ENCODE measurements around the gene MLLT11.
"Not testable (repeated sequence)": the region's sequence is repeated elsewhere in the genome, so short reads cannot be mapped to it uniquely, and the experiment has no call there.

MLLT11 gene

GRCh38 chr1:151058692-151059091, 1.5 kb upstream of the MLLT11 start:
- DNase-seq = no peak

GRCh38 chr1:151059109-151060006, 839 bp upstream of the MLLT11 start, which contains the start of gene CDC42SE1:
Gene CDC42SE1, minus strand, starts transcription at chr1:151059622. Its CDS starts 3,892 bp downstream, at chr1:151055730.
- peak; percentile 85 for DNase-seq

- no peak for DNase-seq
These were observed 642 bp downstream of the MLLT11 start for GRCh38 chr1:151060657-151061421.

GRCh38 chr1:151061704-151062103, 1.5 kb downstream of the MLLT11 start:
- DNase-seq = no peak

- DNase-seq = no peak
These were observed 2.7 kb downstream of the MLLT11 start for GRCh38 chr1:151062741-151063371.

- DNase-seq = no peak
These were observed 5.0 kb downstream of the MLLT11 start for GRCh38 chr1:151065089-151065645.

GRCh38 chr1:151067185-151067584, 7.0 kb downstream of the MLLT11 start:
- no peak for DNase-seq

- no peak for DNase-seq
These were observed 8.9 kb downstream of the MLLT11 start for GRCh38 chr1:151069103-151069486.

GRCh38 chr1:151070474-151071276, 10.5 kb downstream of the MLLT11 start, which contains the start of gene GABPB2:
Gene GABPB2, plus strand, starts transcription at chr1:151070761. Its CDS starts 17,429 bp downstream, at chr1:151088190.
- peak; percentile 87 for DNase-seq

GRCh38 chr1:151072224-151072623, 12.0 kb downstream of the MLLT11 start:
- DNase-seq = no peak

GRCh38 chr1:151085953-151086559, 25.9 kb downstream of the MLLT11 start:
- DNase-seq = no peak

GRCh38 chr1:151097426-151097825, 37.2 kb downstream of the MLLT11 start:
- DNase-seq = not testable (repeated sequence)

- no peak for DNase-seq
These were observed 37.9 kb downstream of the MLLT11 start for GRCh38 chr1:151098126-151098525.

GRCh38 chr1:151104630-151105029, 44.4 kb downstream of the MLLT11 start:
- DNase-seq = no peak

GRCh38 chr1:151106894-151107293, 46.7 kb downstream of the MLLT11 start:
- DNase-seq = no peak

- no peak for DNase-seq
These were observed 48.1 kb downstream of the MLLT11 start for GRCh38 chr1:151108331-151108730.

- no peak for DNase-seq
These were observed 53.7 kb downstream of the MLLT11 start for GRCh38 chr1:151113877-151114276.

Data from stimulated activated CD4-positive, alpha-beta T cell treated with anti-CD3 and anti-CD28 coated beads, Interleukin-4, amount 100 ng/mL, for 1 hour (primary cell).